DMS79 (cell line): ENCODE measurements around the gene NHS.
"Not testable (repeated sequence)": the region's sequence is repeated elsewhere in the genome, so short reads cannot be mapped to it uniquely, and the experiment has no call there.

ENCODE experiments used
- DNase-seq: peaks from one replicate; lab custom pipeline; 2025; lab: John Stamatoyannopoulos, UW

Gene NHS

GRCh38 chrX:17496407-17496806, 121.4 kb downstream of the NHS start:
- DNase-seq = no peak

- DNase-seq = no peak
These were observed 122.2 kb downstream of the NHS start for GRCh38 chrX:17497193-17497592.

- no peak for DNase-seq
These were observed 124.5 kb downstream of the NHS start for GRCh38 chrX:17499512-17499911.

GRCh38 chrX:17500145-17500579, 125.2 kb downstream of the NHS start:
- no peak for DNase-seq

GRCh38 chrX:17501746-17502145, 126.7 kb downstream of the NHS start:
- no peak for DNase-seq

- DNase-seq = not testable (repeated sequence)
These were observed 131.4 kb downstream of the NHS start for GRCh38 chrX:17506352-17506751.

GRCh38 chrX:17511556-17511955, 136.6 kb downstream of the NHS start:
- DNase-seq = no peak

- DNase-seq = no peak
These were observed 144.4 kb downstream of the NHS start for GRCh38 chrX:17519358-17519757.

- no peak for DNase-seq
These were observed 145.1 kb downstream of the NHS start for GRCh38 chrX:17520016-17520615.

GRCh38 chrX:17521871-17522693, 147.1 kb downstream of the NHS start:
- DNase-seq = no peak

GRCh38 chrX:17525266-17525665, 150.3 kb downstream of the NHS start:
- no peak for DNase-seq

- DNase-seq = no peak
These were observed 151.0 kb downstream of the NHS start for GRCh38 chrX:17525762-17526555.

- DNase-seq = peak; percentile 63
These were observed 152.2 kb downstream of the NHS start for GRCh38 chrX:17527135-17527701.

GRCh38 chrX:17527922-17528321, 152.9 kb downstream of the NHS start:
- DNase-seq = no peak

GRCh38 chrX:17529151-17529745, 154.2 kb downstream of the NHS start:
- no peak for DNase-seq

- DNase-seq = no peak
These were observed 156.5 kb downstream of the NHS start for GRCh38 chrX:17531500-17531899.

- DNase-seq = no peak
These were observed 160.2 kb downstream of the NHS start for GRCh38 chrX:17535229-17535628.

- no peak for DNase-seq
These were observed 162.8 kb downstream of the NHS start for GRCh38 chrX:17537723-17538243.

- no peak for DNase-seq
These were observed 167.1 kb downstream of the NHS start for GRCh38 chrX:17542123-17542522.

GRCh38 chrX:17544821-17545220, 169.8 kb downstream of the NHS start:
- DNase-seq = no peak

GRCh38 chrX:17546356-17546755, 171.4 kb downstream of the NHS start:
- DNase-seq = no peak

- DNase-seq = peak; percentile 1
These were observed 172.7 kb downstream of the NHS start for GRCh38 chrX:17547658-17548057.
